HG02571 (cell line): ENCODE data around the gene OSBPL7.

Experiments
- ATAC-seq: cut with Tn5 transposase; IDR thresholded peaks from one replicate; pipeline ENCODE4 v1.9.1; 2021; ENCODE audit warnings: mild to moderate bottlenecking, moderate library complexity; ENCODE audit not compliant: unreplicated experiment

The OSBPL7 gene

DNA sequence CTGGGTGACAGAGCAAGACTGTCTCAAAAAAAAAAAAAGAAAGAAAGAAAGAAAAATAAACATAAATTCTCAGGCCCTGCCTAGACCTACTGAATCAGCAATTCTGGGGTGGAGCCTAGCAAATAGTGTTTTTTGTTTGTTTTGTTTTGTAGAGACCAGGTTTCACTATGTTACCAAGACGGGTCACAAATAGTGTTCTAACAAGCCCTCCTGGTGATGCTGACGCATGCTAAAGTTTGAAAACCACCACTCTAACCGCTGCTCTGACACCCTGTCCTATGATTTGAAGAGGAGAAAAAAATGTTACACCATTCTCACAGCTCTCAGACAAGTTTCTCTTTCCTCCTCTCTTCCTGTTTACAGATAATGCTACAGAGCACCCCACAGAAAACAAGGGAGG, 8.3 kb upstream of the OSBPL7 start:
- ATAC-seq: no peak

DNA sequence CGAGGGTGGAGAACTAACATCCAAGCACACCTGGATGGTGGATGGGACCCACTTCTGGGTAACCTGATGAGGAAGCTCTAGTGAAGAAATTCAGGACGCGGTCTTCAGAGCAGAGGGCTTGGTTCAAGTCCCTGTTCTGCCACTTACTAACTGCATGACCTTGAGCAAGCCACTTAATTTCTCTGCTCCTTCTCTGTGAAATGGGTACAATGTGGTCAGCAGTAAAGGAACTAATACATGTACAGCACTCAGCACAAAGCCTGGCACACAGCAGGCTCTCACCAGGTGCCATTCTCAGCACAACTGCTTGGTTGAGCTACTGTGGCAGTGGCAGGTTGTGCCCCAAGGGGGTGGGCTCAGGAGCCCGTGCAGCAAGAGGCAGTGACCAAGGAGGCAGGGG, 1.9 kb upstream of the OSBPL7 start:
- ATAC-seq: no peak

DNA sequence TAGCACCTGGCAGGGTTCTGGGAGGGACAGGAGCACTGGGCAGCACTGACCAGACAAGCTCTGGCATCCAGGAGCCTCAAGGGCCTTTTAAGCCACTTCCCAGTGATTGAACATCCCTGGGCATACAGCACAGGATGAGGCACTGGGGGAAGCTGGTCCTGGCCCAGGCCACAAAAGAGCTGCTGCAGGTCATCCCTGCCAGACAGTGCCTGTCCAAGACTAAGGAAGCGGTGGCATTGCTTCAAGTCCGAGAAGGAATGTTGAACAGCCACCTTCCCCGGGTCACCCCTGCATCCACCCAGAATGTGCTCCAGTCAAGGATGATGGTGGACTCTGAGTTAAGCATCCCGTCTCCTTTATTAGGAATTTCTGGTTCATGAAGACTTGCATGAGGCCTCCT, 1.2 kb upstream of the OSBPL7 start:
- ATAC-seq: no peak

DNA sequence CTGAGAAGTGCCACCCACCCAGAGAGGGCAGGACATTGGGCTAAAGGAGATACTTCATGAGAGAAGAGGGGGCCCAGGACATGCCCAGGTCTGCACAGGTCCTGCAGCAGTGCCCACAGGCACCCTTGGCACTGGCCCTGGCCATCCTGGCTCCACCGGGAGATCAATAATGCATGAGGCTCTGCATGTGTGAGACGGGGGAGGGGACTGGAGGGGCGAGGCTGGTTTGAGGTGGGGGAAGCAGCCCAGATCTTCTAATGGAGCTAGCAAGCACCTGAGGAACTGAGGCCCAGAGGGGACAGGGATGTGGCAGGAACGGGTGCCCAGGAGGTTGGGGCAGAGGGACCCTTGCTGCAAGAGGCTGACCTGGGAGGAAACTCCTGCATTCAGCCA, 567 bp downstream of the OSBPL7 start:
- ATAC-seq: no peak

DNA sequence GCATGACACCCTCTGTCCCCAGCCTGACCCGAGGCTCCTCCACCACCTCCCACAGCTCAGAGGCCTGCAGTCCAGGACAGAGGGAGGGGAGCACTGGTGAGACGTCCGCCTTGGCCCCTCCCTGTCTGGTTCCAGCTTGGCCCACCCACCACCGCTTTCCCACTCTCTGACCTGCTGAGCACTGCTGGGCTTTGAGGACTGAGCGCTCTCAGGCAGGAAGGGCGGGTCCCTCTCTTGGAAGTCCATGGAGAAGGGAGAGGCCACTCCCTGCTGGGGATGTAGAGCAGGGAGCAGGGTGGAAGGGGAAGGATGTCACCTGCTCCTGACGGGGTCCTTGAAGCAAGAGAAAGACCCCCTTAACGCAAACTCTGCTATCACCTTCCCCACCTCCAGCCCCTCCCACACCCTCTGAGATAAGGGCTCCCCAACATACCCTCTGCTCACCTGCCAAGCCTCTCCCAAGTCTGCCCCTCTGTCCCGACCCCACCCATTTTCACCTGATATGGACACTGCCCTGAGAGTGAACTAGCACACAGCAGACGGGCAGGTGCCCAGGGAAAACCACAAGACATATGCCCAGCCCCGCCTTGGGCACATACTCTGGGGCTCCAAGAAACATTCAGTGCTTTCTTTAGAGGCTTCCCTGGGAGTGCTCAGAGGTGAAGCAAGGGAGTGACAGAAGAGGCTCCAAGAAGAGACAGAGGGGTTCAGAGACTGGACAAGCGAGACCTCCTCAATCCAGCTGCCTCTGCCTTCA, 1.4 kb downstream of the OSBPL7 start:
- no peak for ATAC-seq

DNA sequence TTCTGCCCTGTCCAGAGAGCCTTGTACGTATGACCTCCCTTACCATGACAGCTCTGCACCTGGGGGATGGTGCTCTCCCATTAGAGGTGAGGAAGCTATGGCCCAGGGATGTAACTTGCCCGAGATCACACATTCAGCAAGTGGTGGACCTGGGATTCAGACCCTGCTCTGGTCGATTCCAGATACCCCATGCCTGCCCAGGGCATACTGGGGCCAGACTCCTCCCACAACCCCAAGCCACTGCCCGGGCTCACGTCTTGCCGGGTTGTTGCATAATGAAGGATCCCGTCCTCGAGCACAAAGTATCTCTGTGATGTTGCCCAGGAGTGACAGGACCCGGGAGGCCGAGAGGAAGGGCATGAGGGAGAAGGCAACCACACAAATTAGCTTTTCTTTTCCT, 2.1 kb downstream of the OSBPL7 start:
- no peak for ATAC-seq

DNA sequence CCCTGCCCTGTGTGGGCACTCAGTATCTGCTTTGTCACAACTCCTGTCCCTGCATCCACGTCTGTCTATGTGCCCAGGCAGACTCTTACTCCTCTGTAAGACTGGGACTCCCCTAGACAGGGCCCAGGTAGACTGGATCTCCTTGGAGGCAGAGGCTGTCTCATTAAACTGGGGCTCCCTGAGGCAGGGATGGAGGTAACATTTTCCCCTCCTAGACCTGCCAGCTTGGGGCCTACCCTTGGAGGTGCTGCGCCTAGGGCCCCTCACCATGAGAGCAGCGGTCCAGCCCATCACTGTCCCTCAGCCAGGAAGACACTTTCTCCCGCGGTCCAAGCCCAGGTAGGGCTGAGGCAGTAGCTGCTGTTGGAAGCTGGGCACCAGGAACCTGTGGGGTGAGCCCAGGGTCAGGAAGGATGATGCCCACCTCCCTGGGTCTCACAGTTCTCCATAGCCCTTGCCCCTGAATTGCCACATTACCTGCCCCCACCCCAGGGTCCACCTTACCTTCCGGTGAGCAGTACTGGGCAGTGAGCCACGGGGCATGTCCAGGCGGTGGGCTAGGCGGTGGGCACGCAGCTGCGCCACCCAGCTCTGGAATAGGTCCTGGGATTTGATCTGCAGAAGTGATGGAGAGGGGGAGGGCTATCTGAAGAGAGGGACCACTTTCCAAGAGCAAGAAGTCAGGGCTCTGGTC, 3.4 kb downstream of the OSBPL7 start:
- ATAC-seq: no peak

DNA sequence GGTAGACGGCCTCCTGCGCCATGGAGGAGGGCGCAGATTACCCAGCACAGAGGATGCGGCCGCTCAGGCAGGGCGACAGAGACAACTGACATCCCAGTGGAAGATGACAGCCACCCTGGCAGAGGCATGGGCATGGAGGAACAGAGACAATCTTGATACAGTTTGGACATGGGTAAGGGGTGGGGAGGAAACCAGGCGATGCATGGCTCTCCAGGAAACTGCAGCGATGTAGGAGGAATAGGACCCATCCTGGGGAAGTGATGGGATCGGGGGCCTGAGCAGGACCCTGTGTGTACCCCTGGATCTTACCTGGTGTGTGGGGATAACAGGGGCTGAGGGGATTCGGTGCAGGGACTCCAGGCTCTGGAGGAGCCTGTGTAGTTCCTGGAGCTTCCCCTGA, 4.6 kb downstream of the OSBPL7 start:
- ATAC-seq: no peak

DNA sequence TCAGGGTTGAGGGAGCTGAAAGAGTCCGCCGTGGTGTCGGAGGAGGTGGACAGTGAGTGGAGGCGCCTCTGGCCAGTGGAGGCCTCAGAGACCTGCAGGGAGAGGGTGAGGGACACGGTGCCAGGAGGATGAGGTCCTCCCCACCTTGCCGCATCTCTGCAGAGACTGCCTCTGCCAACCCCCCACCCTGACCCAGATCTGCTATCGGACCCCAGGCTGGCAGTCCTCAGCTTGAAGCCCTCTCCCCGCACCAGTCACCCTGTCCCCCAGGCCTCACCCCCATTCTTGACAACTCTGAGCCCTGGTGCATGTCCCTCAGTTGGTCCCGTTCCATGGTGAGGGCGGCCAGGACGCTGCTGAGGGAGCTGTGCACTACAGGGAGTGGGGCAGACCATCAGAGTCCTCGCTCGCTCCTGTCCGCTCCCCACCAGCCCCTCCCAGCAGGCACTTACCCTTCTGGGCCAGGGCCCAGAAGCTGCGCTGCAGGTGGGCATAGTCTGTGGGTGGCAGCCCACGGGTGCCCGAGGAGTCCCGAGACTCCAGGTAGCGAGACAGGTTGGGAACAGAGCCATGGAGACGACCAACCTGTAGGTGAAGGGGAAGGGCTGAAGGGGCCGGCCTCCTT, 5.4 kb downstream of the OSBPL7 start:
- ATAC-seq: no peak

DNA sequence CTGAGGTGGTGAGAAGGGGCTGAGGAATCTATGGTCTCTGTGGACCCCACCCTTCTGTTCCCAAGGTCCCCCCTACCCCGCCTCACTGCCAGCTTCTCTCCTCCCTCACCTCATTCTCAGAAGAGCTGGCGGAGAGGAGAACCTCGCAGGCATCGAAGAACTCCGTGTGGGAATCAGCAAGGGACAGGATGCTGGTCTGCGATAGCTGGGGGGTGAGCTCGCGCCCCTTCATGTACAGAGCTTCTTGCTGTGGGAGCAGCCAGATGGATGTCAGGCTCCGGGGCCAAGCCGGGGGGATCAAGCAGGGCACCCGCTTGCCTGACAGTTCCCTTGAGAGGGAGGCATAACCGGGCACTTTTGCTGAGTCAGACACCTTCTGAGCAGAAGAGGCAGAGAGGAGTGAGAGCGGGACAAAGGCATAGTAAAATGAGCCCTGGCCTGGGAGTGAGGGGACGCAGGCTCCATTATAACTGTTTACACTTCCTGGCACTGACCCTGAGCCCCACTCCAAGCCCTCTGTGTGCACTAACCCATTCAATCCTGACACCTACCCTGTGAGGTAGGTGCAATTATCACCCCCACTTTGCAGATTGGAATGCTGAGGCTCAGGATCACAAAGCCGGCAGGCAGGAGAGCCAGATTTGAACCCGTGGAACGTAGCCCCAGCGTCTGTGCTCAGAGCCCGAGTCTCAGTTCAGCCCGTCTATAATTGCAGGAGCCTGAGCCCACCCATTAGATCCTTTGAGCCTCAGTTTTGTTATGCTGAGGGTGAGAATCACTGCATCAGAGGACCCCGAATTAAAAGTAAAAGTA, 6.3 kb downstream of the OSBPL7 start:
- ATAC-seq: no peak

DNA sequence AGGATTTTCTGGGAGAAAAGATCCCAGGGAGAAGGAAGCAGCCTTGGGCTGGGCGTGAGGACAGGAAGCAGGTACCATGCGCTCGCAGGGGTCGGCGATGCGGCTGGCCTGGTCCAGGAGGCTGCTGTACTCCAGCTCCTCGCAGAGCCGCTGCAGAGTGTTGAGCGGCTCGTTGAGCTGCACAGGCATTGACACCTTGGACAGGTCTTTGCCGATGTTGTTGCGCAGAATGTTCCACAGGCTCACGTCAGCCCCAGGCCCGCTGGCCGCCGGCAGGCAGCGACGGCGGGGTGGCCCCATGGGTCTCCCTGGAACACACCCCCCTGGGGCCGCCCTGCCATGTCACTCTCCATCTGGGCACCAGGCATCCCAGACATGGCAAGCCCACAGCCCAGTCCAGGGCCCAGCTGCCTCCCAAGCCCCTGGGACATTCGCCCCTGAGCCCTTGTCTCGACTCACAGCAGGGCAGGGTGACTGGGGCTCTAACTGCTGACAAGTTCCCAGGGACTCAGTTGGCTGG, 8.0 kb downstream of the OSBPL7 start:
- ATAC-seq: no peak

DNA sequence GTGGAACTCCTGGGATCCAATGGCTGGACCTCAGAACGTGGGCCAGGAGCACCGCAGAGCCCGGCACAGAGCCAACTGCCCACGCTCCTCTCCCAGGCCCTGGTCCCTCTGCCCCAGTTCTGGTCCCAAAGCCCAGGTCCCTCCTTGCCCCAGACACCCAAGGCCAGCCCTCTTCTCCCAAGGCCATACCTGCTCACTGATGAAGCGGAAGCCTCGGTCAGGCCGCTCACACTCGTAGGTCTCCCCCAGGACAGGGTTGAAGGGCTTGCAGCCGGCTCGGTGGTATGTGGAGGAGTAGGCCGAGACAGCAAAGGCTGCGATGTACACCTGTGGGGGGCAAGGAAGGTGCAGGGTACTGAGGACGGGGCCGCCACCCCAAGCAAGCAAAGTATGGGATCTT, 8.5 kb downstream of the OSBPL7 start:
- ATAC-seq: no peak

DNA sequence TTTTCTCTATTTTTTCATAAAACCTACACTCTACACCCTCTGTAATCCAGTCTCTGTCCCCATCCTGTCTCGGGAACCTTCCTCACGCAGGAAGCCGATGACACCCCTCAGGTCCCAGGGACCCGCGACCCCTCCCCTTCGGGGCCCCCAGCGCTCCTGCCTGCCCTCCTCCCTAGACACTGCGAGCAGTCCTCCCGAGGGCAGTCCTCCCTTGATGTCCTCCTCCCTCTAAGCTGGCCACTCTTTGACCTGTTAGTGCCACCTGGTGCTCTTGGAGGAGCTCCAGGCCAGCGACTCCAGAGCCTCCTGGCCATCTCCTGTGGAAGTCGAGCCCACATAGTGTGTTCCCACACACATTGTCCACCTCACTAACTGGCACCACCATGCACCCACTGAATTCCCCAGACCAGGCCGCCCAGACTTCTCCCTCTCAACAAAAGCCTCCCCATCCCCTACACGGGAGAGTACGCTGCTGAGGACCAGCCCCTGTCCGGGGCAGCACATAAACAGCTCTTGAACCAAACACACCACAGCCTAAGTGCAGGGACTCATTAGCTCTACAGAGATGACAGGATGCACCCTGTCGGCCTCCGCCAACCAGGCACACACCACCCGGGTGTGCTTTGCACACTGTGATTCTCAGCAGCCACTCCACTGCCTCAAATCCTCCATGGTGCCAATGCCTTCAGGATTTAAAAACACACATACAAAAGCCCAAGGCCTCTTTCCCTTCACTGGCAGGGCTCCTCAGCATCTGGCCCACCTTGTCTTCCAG, 9.3 kb downstream of the OSBPL7 start:
- no peak for ATAC-seq

DNA sequence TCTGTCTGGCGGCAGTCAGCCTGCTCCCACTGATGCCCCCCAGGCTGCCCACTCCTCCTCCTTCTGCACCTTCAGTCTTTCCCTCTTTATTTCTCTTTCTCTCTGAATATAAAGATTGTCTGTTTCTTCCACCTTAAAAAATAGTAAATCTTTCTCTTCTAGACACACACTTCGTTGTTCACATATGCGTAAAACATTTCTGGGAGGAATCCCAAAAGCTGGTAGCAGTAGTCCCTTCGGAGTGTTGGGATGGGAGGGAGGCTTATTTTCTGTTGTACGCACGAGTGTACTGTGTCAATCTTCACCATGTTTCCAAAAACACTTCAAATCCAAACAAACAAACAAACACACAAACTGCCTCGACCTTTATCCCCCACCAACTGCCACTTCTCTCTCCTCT, 9.9 kb downstream of the OSBPL7 start:
- no peak for ATAC-seq

DNA sequence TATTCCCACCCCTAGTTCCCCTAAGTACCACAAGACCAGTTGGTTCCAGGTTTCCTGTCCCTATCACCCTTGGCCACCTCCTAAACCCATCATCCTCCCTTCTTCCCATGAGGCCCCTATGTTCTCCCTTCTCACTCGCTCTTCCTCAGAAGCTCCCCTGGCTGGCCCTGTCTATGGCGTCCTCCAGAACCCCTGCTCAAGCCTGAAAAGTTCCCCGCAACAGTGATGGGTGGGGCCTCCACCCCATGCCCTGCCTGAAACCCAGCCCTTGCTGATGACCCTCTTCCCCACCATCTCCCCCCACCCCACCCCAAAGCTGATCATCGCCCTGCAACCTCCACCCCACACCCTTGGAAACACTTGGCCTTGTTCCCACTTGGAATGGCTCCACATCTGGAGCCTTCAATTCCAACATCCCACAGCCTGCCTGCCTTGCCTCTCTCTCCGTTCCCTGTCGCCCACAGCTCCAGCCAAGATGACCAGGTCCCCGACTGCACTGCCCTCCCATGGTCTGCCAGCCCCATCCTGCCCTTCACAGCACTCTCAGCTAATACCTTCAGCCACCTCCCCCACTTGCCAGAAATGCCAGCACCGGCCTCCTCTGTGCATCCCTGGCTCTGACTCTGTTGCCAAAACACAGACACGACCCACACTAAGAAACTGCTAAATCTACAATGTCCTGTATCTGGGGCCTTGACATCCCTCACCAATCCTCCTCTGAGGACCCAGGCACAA, 10.5 kb downstream of the OSBPL7 start:
- ATAC-seq: no peak

DNA sequence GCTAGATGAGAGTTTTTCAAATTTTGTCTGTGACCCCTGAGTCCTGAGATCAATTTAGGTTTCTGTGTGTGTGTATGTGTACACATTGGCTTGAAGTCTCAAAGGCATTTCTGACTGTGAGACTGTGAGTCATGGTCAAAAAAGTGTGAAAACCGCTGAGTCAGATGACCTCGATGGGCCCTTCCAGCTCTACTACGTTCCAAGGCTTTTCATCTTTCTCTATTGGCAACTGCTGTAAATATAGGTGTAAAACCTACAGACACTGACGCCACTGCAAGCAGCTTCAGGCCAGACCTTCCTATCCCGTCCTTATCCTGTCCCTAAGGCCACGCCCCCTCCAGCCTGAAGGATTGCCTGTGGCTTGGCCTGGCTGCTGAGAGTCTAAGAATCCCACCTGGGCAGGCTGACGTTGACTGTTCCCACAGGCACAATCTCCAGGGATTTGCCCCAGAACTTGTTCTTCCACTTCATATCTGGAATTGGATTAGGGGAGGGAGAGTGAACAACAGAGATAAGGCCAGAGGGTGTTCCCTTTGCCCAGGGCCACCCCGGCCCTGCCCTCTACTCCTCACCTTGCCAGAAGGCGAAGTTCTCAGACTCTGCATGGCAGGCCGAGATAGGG, 11.3 kb downstream of the OSBPL7 start:
- no peak for ATAC-seq

DNA sequence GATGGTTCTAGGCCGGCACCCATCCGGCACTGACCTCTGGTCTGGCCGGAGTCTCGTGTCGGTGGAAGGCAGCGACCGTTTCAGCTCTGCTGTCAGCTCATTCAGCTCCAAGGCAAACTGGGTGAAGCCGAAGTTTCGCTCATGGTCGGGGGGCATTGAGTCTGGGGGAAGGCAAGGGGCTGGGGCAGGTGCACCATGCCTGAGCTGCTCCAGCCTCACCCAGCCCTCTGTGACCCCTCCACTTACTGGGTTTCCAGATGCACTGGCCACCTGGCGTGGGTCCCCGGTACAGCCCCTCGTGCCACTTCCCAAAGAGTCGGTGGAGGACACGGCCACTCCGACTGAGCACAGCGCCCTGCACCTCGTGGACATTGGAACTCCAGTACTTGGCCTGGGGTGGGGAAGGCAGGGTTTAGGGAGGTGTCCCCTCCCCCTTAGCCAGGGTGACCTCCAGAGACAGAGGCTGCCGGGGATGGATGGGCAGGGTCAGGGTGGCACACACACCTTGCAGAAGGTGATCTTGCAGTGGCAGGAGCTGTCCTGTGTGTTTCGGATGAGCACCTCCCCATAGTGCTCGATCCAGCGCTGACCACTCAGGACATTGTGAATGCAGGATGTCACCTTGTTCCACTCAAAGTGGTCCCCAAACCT, 12.6 kb downstream of the OSBPL7 start:
- ATAC-seq: no peak

DNA sequence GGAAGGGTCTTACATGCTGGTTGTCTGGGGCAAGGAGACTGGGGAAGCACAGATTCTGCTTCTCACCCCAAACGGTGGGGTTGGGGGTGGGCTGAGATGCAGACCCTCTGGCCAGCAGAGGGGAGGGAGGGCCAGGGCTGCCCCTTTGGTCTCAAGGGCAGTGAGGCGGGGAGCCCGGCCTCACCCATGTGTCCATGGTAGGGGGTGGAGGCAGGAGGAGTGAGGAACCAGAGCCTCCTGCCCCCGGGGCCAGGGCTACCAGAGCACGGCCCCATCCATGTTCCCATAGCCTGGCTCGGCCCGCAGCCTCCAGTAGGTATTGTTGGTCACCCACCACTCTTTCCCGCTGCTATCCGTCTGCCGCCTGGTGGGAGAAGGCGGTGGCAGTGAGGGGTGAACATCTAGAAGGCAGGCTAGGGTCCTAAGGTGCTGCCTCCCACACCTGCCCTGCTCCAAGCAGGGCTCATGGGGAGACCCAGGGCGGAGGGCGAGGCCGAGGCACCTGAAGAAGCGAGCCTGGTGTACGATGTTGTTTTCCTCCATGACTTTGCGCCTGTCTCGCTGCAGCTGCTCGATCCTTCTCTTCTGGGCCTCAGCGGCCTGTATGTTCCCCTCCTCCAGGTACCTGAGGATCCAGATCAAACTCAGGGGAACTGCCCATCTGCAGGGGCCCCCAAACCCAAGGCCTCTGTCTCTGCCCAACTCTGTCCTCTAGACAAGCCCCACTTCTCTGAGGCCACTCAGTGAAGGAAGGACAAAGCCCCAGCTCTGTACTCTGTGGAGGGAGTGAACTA, 13.4 kb downstream of the OSBPL7 start:
- no peak for ATAC-seq
